ENCODE data around the gene OR5K1. TPM values are rescaled to one million over a fixed set of nuclear protein-coding genes. Genes with fewer than 3 reads are reported as not detected.

The OR5K1 gene
- total RNA-seq, 4 donors from 2014 or later = not detected

GRCh38 chr3:98445949-98446406 lies 17.0 kb upstream of the OR5K1 start:
- DNase-seq (ENCODE audit: low spot score in 2 of 2) = no peak
- WGBS, 2 donors = 36 to 67% methylated on average over 5 of the region's 5 CpGs
- intact Hi-C loops (cut with DNase I; ENCODE audit: low total_unique reads) = no loop called here
- no peak overlapping the region for H3K4me3 ChIP-seq (ENCODE audit: low read depth, poor library complexity, severe bottlenecking)
- TF ChIP-seq POLR2A (IDR thresholded peaks at IDR 0.05) = no peak
- no peak for TF ChIP-seq CTCF (IDR thresholded peaks at IDR 0.05)

GRCh38 chr3:98449606-98450193 lies 13.3 kb upstream of the OR5K1 start:
- intact Hi-C loops (cut with DNase I; ENCODE audit: low total_unique reads) = no loop called here
- no peak for TF ChIP-seq CTCF (IDR thresholded peaks at IDR 0.05)
- TF ChIP-seq POLR2A (IDR thresholded peaks at IDR 0.05) = no peak
- H3K4me3 ChIP-seq (ENCODE audit: low read depth, poor library complexity, severe bottlenecking) = no peak overlapping the region
- DNase-seq (ENCODE audit: low spot score in 2 of 2) = no peak
- 85 to 92% methylated on average over 7 of the region's 7 CpGs for WGBS, 2 donors

- 84 to 86% methylated on average over 4 of the region's 4 CpGs for WGBS, 2 donors
- TF ChIP-seq POLR2A (IDR thresholded peaks at IDR 0.05) (no peak), CTCF (IDR thresholded peaks at IDR 0.05) (no peak)
- H3K4me3 ChIP-seq (ENCODE audit: low read depth, poor library complexity, severe bottlenecking) = no peak overlapping the region
- no peak for DNase-seq (ENCODE audit: low spot score in 2 of 2)
- intact Hi-C loops (cut with DNase I; ENCODE audit: low total_unique reads) = no loop called here
Measured at GRCh38 chr3:98450372-98450771, 12.6 kb upstream of the OR5K1 start.

GRCh38 chr3:98453827-98454226 lies 9.2 kb upstream of the OR5K1 start:
- intact Hi-C loops (cut with DNase I; ENCODE audit: low total_unique reads) = no loop called here
- no peak for DNase-seq (ENCODE audit: low spot score in 2 of 2)
- TF ChIP-seq POLR2A (IDR thresholded peaks at IDR 0.05) (no peak), CTCF (IDR thresholded peaks at IDR 0.05) (no peak)
- H3K4me3 ChIP-seq (ENCODE audit: low read depth, poor library complexity, severe bottlenecking) = no peak overlapping the region

- TF ChIP-seq CTCF (IDR thresholded peaks at IDR 0.05) (no peak), POLR2A (IDR thresholded peaks at IDR 0.05) (no peak)
- DNase-seq (ENCODE audit: low spot score in 2 of 2) = no peak
- intact Hi-C loops (cut with DNase I; ENCODE audit: low total_unique reads) = no loop called here
- 92 to 94% methylated on average over 1 of the region's 1 CpG for WGBS, 2 donors
- no peak overlapping the region for H3K4me3 ChIP-seq (ENCODE audit: low read depth, poor library complexity, severe bottlenecking)
Measured at GRCh38 chr3:98454929-98455328, 8.1 kb upstream of the OR5K1 start.

GRCh38 chr3:98457543-98457942 lies 5.5 kb upstream of the OR5K1 start:
- no peak overlapping the region for H3K4me3 ChIP-seq (ENCODE audit: low read depth, poor library complexity, severe bottlenecking)
- 85 to 89% methylated on average over 2 of the region's 2 CpGs for WGBS, 2 donors
- intact Hi-C loops (cut with DNase I; ENCODE audit: low total_unique reads) = no loop called here
- TF ChIP-seq CTCF (IDR thresholded peaks at IDR 0.05) (no peak), POLR2A (IDR thresholded peaks at IDR 0.05) (no peak)
- no peak for DNase-seq (ENCODE audit: low spot score in 2 of 2)
